GM12872 (cell line): ENCODE data around the gene DIS3L2.

Experiments used
- TF ChIP-seq, protein P1 (sequence below): IDR thresholded peaks from 3 replicates; pipeline ENCODE4 v1.5.1; 2011; ENCODE audit warnings: low read depth, mild to moderate bottlenecking, low read length, moderate library complexity; ENCODE audit not compliant: insufficient read depth

DIS3L2 gene

GRCh38 chr2:232325324-232326273, 364.1 kb downstream of the DIS3L2 start:
- TF ChIP-seq, protein P1, sequence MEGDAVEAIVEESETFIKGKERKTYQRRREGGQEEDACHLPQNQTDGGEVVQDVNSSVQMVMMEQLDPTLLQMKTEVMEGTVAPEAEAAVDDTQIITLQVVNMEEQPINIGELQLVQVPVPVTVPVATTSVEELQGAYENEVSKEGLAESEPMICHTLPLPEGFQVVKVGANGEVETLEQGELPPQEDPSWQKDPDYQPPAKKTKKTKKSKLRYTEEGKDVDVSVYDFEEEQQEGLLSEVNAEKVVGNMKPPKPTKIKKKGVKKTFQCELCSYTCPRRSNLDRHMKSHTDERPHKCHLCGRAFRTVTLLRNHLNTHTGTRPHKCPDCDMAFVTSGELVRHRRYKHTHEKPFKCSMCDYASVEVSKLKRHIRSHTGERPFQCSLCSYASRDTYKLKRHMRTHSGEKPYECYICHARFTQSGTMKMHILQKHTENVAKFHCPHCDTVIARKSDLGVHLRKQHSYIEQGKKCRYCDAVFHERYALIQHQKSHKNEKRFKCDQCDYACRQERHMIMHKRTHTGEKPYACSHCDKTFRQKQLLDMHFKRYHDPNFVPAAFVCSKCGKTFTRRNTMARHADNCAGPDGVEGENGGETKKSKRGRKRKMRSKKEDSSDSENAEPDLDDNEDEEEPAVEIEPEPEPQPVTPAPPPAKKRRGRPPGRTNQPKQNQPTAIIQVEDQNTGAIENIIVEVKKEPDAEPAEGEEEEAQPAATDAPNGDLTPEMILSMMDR, result peak; percentile 44; the same call in 1 of the 3 replicates

- TF ChIP-seq, protein P1, result peak; percentile 88
These were observed 365.9 kb downstream of the DIS3L2 start for GRCh38 chr2:232327105-232328031.

GRCh38 chr2:232328032-232328422, 366.5 kb downstream of the DIS3L2 start:
- TF ChIP-seq, protein P1, result peak; percentile 52

GRCh38 chr2:232328516-232329460, 367.3 kb downstream of the DIS3L2 start:
- TF ChIP-seq, protein P1, result no peak

GRCh38 chr2:232329716-232330067, 368.2 kb downstream of the DIS3L2 start:
- TF ChIP-seq, protein P1, result no peak

GRCh38 chr2:232330068-232330999, 368.8 kb downstream of the DIS3L2 start:
- TF ChIP-seq, protein P1, result no peak
